Astrocyte of the cerebellum (primary cell): Measurements from ENCODE around the gene LYRM1.

ENCODE experiments used
- DNase-seq: peaks from one replicate; pipeline ENCODE4 v3.0.0-alpha.2; 2011; ENCODE audit warnings: low read depth
- H3K4me3 ChIP-seq: 2 replicates; pipeline ENCODE4 v1.5.1; 2011; ENCODE audit warnings: mild to moderate bottlenecking, low read depth, low read length, moderate library complexity
- CTCF ChIP-seq: IDR thresholded peaks from 2 replicates; pipeline ENCODE4 v1.5.1; 2012; ENCODE audit warnings: low read length, low read depth, moderate library complexity, mild to moderate bottlenecking; ENCODE audit errors: missing control alignments
- in situ Hi-C: cut with HindIII; loops from 2 replicates; pipeline ENCODE4 v1.10.0; 2017; ENCODE audit warnings: low sequenced_read_pairs

LYRM1 gene

GRCh38 chr16:20871258-20871657, 29.3 kb upstream of the LYRM1 start:
- no peak for TF ChIP-seq CTCF
- H3K4me3 ChIP-seq, result no peak overlapping the region
- in situ Hi-C loops, result no loop called here
- no peak for DNase-seq

- in situ Hi-C loops, result no loop called here
- no peak for TF ChIP-seq CTCF
- no peak overlapping the region for H3K4me3 ChIP-seq
- no peak for DNase-seq
Observed at GRCh38 chr16:20871941-20872815, 28.4 kb upstream of the LYRM1 start.

- in situ Hi-C loops, result no loop called here
- no peak for DNase-seq
- no peak overlapping the region for H3K4me3 ChIP-seq
- TF ChIP-seq CTCF, result no peak
Observed at GRCh38 chr16:20873331-20873730, 27.2 kb upstream of the LYRM1 start.

- TF ChIP-seq CTCF, result no peak
- no peak overlapping the region for H3K4me3 ChIP-seq
- no peak for DNase-seq
- in situ Hi-C loops, result no loop called here
Observed at GRCh38 chr16:20874088-20874581, 26.4 kb upstream of the LYRM1 start.

GRCh38 chr16:20875355-20875650, 25.3 kb upstream of the LYRM1 start:
- in situ Hi-C loops, result no loop called here
- DNase-seq, result no peak
- no peak for TF ChIP-seq CTCF
- no peak overlapping the region for H3K4me3 ChIP-seq

GRCh38 chr16:20878682-20879147, 21.9 kb upstream of the LYRM1 start:
- in situ Hi-C loops, result no loop called here

More at GRCh38 chr16:20878682-20879147, 21.9 kb upstream of the LYRM1 start:
- no peak for DNase-seq
- TF ChIP-seq CTCF, result no peak
- no peak overlapping the region for H3K4me3 ChIP-seq
